Left lobe of liver (tissue), 2 donors: ENCODE results near the gene FBXO36. TPM values are rescaled to one million over a fixed set of nuclear protein-coding genes. Genes with fewer than 3 reads are reported as not detected.
"Not testable (repeated sequence)": the region's sequence is repeated elsewhere in the genome, so short reads cannot be mapped to it uniquely, and the experiment has no call there.

Source experiments
- ATAC-seq: fragments of 200-7000 bp; cut with Tn5 transposase; one replicate; pipeline ENCODE4 v1.9.1; 2020; ENCODE audit warnings: mild to moderate bottlenecking, moderate library complexity
- DNase-seq: peaks from one replicate; pipeline ENCODE4 v3.0.0-alpha.2; 2020; ENCODE audit warnings: low spot score
- total RNA-seq: library from RNA; stranded (reverse); gene quantifications from one replicate; pipeline ENCODE4 v1.2.1, GENCODE V29; 2021
- donor health status: DM: no; HTN: no; CAD: no; lungs with moderate emphysema.
- donor health status: DM: no; HTN: yes; CAD: no.

Gene FBXO36
- total RNA-seq = 1.1 TPM

- peak; percentile 92 for DNase-seq
- ATAC-seq = peak; percentile 79
Measured at GRCh38 chr2:229922449-229923386, at the start of gene FBXO36. Gene FBXO36 (plus strand): TSS chr2:229922503. CDS start chr2:229922514, 11 bp downstream.

- DNase-seq (no peak), ATAC-seq (peak; percentile 51)
Measured at GRCh38 chr2:229873123-229873581, 49.2 kb upstream of the FBXO36 start.

GRCh38 chr2:229874647-229875046 lies 47.7 kb upstream of the FBXO36 start:
- DNase-seq = no peak
- no peak for ATAC-seq

GRCh38 chr2:229875549-229875948 lies 46.8 kb upstream of the FBXO36 start:
- ATAC-seq (no peak), DNase-seq (no peak)

GRCh38 chr2:229879191-229879950 lies 42.9 kb upstream of the FBXO36 start:
- DNase-seq (no peak), ATAC-seq (no peak)

- ATAC-seq (peak; percentile 50), DNase-seq (no peak)
Measured at GRCh38 chr2:229880892-229881586, 41.3 kb upstream of the FBXO36 start.

GRCh38 chr2:229882583-229882982 lies 39.7 kb upstream of the FBXO36 start:
- DNase-seq (no peak), ATAC-seq (no peak)

GRCh38 chr2:229884775-229885699 lies 37.3 kb upstream of the FBXO36 start:
- DNase-seq (no peak), ATAC-seq (peak; percentile 45)

GRCh38 chr2:229887441-229887840 lies 34.9 kb upstream of the FBXO36 start:
- ATAC-seq (no peak), DNase-seq (no peak)

- ATAC-seq (no peak), DNase-seq (no peak)
Measured at GRCh38 chr2:229888031-229888430, 34.3 kb upstream of the FBXO36 start.

- ATAC-seq (no peak), DNase-seq (no peak)
Measured at GRCh38 chr2:229889023-229889422, 33.3 kb upstream of the FBXO36 start.

- no peak for DNase-seq
- ATAC-seq = no peak
Measured at GRCh38 chr2:229896857-229897256, 25.4 kb upstream of the FBXO36 start.

- DNase-seq (no peak), ATAC-seq (no peak)
Measured at GRCh38 chr2:229899604-229900003, 22.7 kb upstream of the FBXO36 start.

- DNase-seq = no peak
- ATAC-seq = peak; percentile 73
Measured at GRCh38 chr2:229900012-229900411, 22.3 kb upstream of the FBXO36 start.

GRCh38 chr2:229900514-229900913 lies 21.8 kb upstream of the FBXO36 start:
- DNase-seq = not testable (repeated sequence)
- peak; percentile 33 for ATAC-seq

GRCh38 chr2:229901819-229902218 lies 20.5 kb upstream of the FBXO36 start:
- ATAC-seq = peak; percentile 57

GRCh38 chr2:229903037-229903436 lies 19.3 kb upstream of the FBXO36 start:
- no peak for DNase-seq
- ATAC-seq = no peak

More at GRCh38 chr2:229901819-229902218, 20.5 kb upstream of the FBXO36 start:
- DNase-seq = no peak

GRCh38 chr2:229905601-229906000 lies 16.7 kb upstream of the FBXO36 start:
- DNase-seq (no peak), ATAC-seq (no peak)

- DNase-seq (no peak), ATAC-seq (no peak)
Measured at GRCh38 chr2:229909090-229909489, 13.2 kb upstream of the FBXO36 start.
